Measurements from ENCODE around the gene KIF26A. TPM values are rescaled to one million over a fixed set of nuclear protein-coding genes. Genes with fewer than 3 reads are reported as not detected.

KIF26A gene
- total and polyA plus RNA-seq, 2 of the 4 experiments (the other 2 are of a cell fraction): not detected

GRCh38 chr14:104143521-104144452 lies 5.4 kb downstream of the KIF26A start (continued):
- no peak for TF ChIP-seq ELK1 (IDR thresholded peaks at IDR 0.05; ENCODE audit: borderline replicate concordance, low read depth, low read length)

DNA sequence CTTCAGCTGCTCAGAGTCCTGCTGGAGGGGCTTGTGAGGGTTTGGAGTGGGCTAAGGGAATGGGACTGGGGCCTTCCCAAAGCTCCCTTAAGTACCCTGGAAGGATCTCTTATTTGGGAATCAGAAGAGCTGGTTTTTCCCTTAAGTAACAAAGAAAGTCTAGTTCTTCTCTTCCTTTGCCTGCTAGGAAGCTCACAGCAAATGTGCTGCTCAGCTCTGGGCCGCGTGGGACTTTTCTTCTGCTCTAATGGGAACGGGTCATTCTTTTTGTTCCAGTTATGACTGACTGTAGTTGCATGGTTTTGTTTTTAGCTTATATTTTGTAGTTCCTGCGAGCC lies 6.0 kb downstream of the KIF26A start:
- dilution Hi-C loops (cut with HindIII; ENCODE audit: low sequenced_read_pairs, unreplicated experiment) (no loop called here), intact Hi-C loops (cut with micrococcal nuclease) (no loop called here), in situ Hi-C loops (cut with MboI; ENCODE audit: low sequenced_read_pairs) (no loop called here)
- Histone ChIP-seq H3K27me3 (ENCODE audit: control insufficient read depth, insufficient read depth, low read length) (peaks cover 7% of the 10 kb centered on the region), H3K9me1 (ENCODE audit: insufficient read depth, low read length) (no peaks in the 10 kb centered on the region), H2AK5ac (ENCODE audit: low read depth, low read length) (no peak overlapping the region), H2AFZ (replicated peaks; ENCODE audit: low read length, poor library complexity) (no peak overlapping the region), H4K5ac (ENCODE audit: low read depth, low read length) (no peak overlapping the region), H4K91ac (ENCODE audit: insufficient read depth, low read depth, low read length) (no peak overlapping the region), H2BK15ac (ENCODE audit: low read depth, low read length) (no peak overlapping the region), H3K4ac (ENCODE audit: low read depth, low read length) (no peak overlapping the region), H2BK20ac (ENCODE audit: low read depth, low read length) (no peak overlapping the region), H3K4me2 (ENCODE audit: low read depth, low read length) (no peak overlapping the region), H3K79me1 (ENCODE audit: low read depth in 1 of 2, low read length in 2 of 2) (no peaks in the 10 kb centered on the region), H2AK9ac (replicated peaks; ENCODE audit: low read depth, low read length, poor library complexity) (no peak overlapping the region), H3K9me3 (ENCODE audit: control insufficient read depth, insufficient read depth, low read length) (no peaks in the 10 kb centered on the region), H2BK120ac (ENCODE audit: low read depth, low read length) (no peak overlapping the region), H3K36me3 (ENCODE audit: control insufficient read depth, insufficient read depth, low read length) (no peaks in the 10 kb centered on the region), H3K23ac (ENCODE audit: low read depth, low read length) (no peak overlapping the region), H3K14ac (replicated peaks; ENCODE audit: low read depth, low read length) (no peak overlapping the region), H3K27ac (ENCODE audit: insufficient read depth, low read length) (no peak overlapping the region), H3K4me1 (ENCODE audit: control insufficient read depth, insufficient read depth, low read length) (no peaks in the 10 kb centered on the region), H4K20me1 (ENCODE audit: insufficient read depth, low read length) (no peaks in the 10 kb centered on the region), H2BK5ac (ENCODE audit: low read depth, low read length, poor library complexity, severe bottlenecking) (no peak overlapping the region), H3K4me3 (ENCODE audit: insufficient read depth, low read depth, low read length) (no peak overlapping the region), H3K18ac (ENCODE audit: low read depth, low read length) (no peak overlapping the region), H4K8ac (ENCODE audit: low read depth in 2 of 2, low read length in 2 of 2) (no peak overlapping the region), H3K9ac (ENCODE audit: low read depth, low read length) (no peak overlapping the region), H3K56ac (ENCODE audit: extremely low read depth, insufficient read depth, low read length) (no peak overlapping the region)
- no peak for DNase-seq
- no TSS peak for BruUV-seq (replicated peaks)
- ATAC-seq (ENCODE audit: low read depth): no peak
- ChIA-PET POLR2A (ENCODE audit: unreplicated experiment) (no interaction called here), CTCF (no interaction called here)
- no CpG with 5 or more reads among the region's 4 CpGs for WGBS, 2 experiments (ENCODE audit: extremely low coverage in 2 of 2, insufficient read length in 1 of 2)
- TF ChIP-seq FOS (IDR thresholded peaks at IDR 0.05; ENCODE audit: low read depth, low read length) (no peak), CTCF (conservative IDR thresholded peaks at IDR 0.05; ENCODE audit: low read depth, low read length) (no peak), USF2 (IDR thresholded peaks at IDR 0.05; ENCODE audit: low read depth, low read length) (no peak), RCOR1 (IDR thresholded peaks at IDR 0.05; ENCODE audit: insufficient replicate concordance, low read length) (no peak), NFE2L2 (IDR thresholded peaks at IDR 0.05; ENCODE audit: low read depth, low read length) (no peak), CHD1 (IDR thresholded peaks at IDR 0.05; ENCODE audit: low read depth, low read length) (no peak), SMC3 (IDR thresholded peaks at IDR 0.05; ENCODE audit: low read depth, low read length) (no peak), POLR2A (IDR thresholded peaks at IDR 0.05; ENCODE audit: low read depth, low read length) (no peak), MAZ (IDR thresholded peaks at IDR 0.05; ENCODE audit: borderline replicate concordance, low read depth, low read length) (no peak), RAD21 (IDR thresholded peaks at IDR 0.05; ENCODE audit: low read length) (no peak), BHLHE40 (IDR thresholded peaks at IDR 0.05; ENCODE audit: low read depth, low read length) (no peak), RFX5 (IDR thresholded peaks at IDR 0.05; ENCODE audit: low read depth, low read length) (no peak), MAFK (IDR thresholded peaks at IDR 0.05; ENCODE audit: low read depth, low read length) (no peak)

All from IMR-90 (cell line).